Endothelial cell (in vitro differentiated cells): ENCODE results near the gene RNF31. TPM values are rescaled to one million over a fixed set of nuclear protein-coding genes. Genes with fewer than 3 reads are reported as not detected.

Experiments
- DNase-seq: peaks from one replicate; pipeline ENCODE4 v3.0.0; 2021; ENCODE audit warnings: low spot score
- H3K27ac Mint-ChIP-seq: one replicate; pipeline ENCODE4 v1.8.0; 2021; ENCODE audit warnings: mixed read lengths, inconsistent platforms; ENCODE audit not compliant: unreplicated experiment
- H3K27me3 Mint-ChIP-seq: one replicate; pipeline ENCODE4 v1.8.0; 2021; ENCODE audit warnings: mild to moderate bottlenecking, moderate library complexity, mixed read lengths, inconsistent platforms; ENCODE audit not compliant: unreplicated experiment
- H3K36me3 Mint-ChIP-seq: one replicate; pipeline ENCODE4 v1.8.0; 2021; ENCODE audit warnings: mild to moderate bottlenecking, low read depth, mixed read lengths, inconsistent platforms; ENCODE audit not compliant: unreplicated experiment
- H3K4me1 Mint-ChIP-seq: one replicate; pipeline ENCODE4 v1.8.0; 2021; ENCODE audit warnings: mild to moderate bottlenecking, mixed read lengths, inconsistent platforms; ENCODE audit not compliant: unreplicated experiment
- H3K4me3 Mint-ChIP-seq: one replicate; pipeline ENCODE4 v1.8.0; 2021; ENCODE audit warnings: mild to moderate bottlenecking, mixed read lengths, inconsistent platforms; ENCODE audit not compliant: unreplicated experiment
- H3K9me3 Mint-ChIP-seq: one replicate; pipeline ENCODE4 v1.8.0; 2021; ENCODE audit warnings: mixed read lengths, inconsistent platforms; ENCODE audit not compliant: unreplicated experiment
- CTCF ChIP-seq: fragments of 200-600 bp; sonication (generic); IDR thresholded peaks from one replicate; pipeline ENCODE4 v1.5.0; 2021; ENCODE audit warnings: antibody characterized with exemption; ENCODE audit not compliant: unreplicated experiment
- total RNA-seq: library from RNA; stranded (reverse); fragmentation: NEBNext Ultra II Directional; extraction: Animal tissue kit (Norgen Biotek cat#: 25700); gene quantifications from one replicate; pipeline ENCODE4 v1.2.1, GENCODE V29; 2021; ENCODE audit not compliant: unreplicated experiment

The RNF31 gene
- total RNA-seq, 1 donor from 2014 or later, result 90.2 TPM

- Mint-ChIP-seq H3K27ac (peak overlapping the region; percentile 22), H3K4me1 (peaks cover 21% of the 10 kb centered on the region), H3K36me3 (peaks cover 36% of the 10 kb centered on the region), H3K9me3 (no peaks in the 10 kb centered on the region), H3K27me3 (peaks cover 12% of the 10 kb centered on the region), H3K4me3 (peak overlapping the region; percentile 26)
- no peak for TF ChIP-seq CTCF
- DNase-seq, result no peak
These were observed 9.5 kb downstream of the RNF31 start for GRCh38 chr14:24156840-24157239.

GRCh38 chr14:24157331-24157730, 10.0 kb downstream of the RNF31 start:
- no peak for DNase-seq
- Mint-ChIP-seq H3K9me3 (no peaks in the 10 kb centered on the region), H3K4me1 (peaks cover 25% of the 10 kb centered on the region), H3K36me3 (peaks cover 37% of the 10 kb centered on the region), H3K4me3 (no peak overlapping the region), H3K27ac (no peak overlapping the region), H3K27me3 (peaks cover 12% of the 10 kb centered on the region)
- no peak for TF ChIP-seq CTCF

- Mint-ChIP-seq H3K27me3 (peaks cover 9% of the 10 kb centered on the region), H3K36me3 (peaks cover 45% of the 10 kb centered on the region), H3K27ac (no peak overlapping the region), H3K4me1 (peaks cover 21% of the 10 kb centered on the region), H3K9me3 (no peaks in the 10 kb centered on the region), H3K4me3 (peak overlapping the region; percentile 11)
- no peak for DNase-seq
- TF ChIP-seq CTCF, result no peak
These were observed 12.6 kb downstream of the RNF31 start for GRCh38 chr14:24159777-24160498.

- H3K4me1 Mint-ChIP-seq, result peaks cover 17% of the 10 kb centered on the region
- H3K9me3 Mint-ChIP-seq, result no peaks in the 10 kb centered on the region
- no peak for DNase-seq
- H3K4me3 Mint-ChIP-seq, result no peak overlapping the region
- peaks cover 49% of the 10 kb centered on the region for H3K36me3 Mint-ChIP-seq
- H3K27ac Mint-ChIP-seq, result no peak overlapping the region
- TF ChIP-seq CTCF, result no peak
- peaks cover 9% of the 10 kb centered on the region for H3K27me3 Mint-ChIP-seq
These were observed 13.2 kb downstream of the RNF31 start for GRCh38 chr14:24160499-24160849.
